Stimulated activated CD8-positive, alpha-beta memory T cell treated with anti-CD3 and anti-CD28 coated beads, Interleukin-7, amount 100 ng/mL, for 4 hours (primary cell): ENCODE results near the gene FAM90A1.
"Not testable (repeated sequence)": the region's sequence is repeated elsewhere in the genome, so short reads cannot be mapped to it uniquely, and the experiment has no call there.

ENCODE experiments used
- DNase-seq, 2 donors: peaks; one replicate each; pipeline ENCODE4 v3.0.0-alpha.2; 2020; ENCODE audit warnings: low read depth in 2 of 2

FAM90A1 gene, protein sequence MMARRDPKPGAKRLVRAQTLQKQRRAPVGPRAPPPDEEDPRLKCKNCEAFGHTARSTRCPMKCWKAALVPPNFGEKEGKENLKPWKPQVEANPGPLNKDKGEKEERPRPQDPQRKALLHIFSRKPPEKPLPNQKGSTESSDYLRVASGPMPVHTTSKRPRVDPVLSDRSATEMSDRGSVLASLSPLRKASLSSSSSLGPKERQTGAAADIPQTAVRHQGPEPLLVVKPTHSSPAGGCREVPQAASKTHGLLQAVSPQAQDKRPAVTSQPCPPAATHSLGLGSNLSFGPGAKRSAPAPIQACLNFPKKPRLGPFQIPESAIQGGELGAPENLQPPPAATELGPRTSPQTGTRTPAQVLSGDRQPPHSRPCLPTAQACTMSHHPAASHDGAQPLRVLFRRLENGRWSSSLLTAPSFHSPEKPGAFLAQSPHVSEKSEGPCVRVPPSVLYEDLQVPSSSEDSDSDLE

DNA sequence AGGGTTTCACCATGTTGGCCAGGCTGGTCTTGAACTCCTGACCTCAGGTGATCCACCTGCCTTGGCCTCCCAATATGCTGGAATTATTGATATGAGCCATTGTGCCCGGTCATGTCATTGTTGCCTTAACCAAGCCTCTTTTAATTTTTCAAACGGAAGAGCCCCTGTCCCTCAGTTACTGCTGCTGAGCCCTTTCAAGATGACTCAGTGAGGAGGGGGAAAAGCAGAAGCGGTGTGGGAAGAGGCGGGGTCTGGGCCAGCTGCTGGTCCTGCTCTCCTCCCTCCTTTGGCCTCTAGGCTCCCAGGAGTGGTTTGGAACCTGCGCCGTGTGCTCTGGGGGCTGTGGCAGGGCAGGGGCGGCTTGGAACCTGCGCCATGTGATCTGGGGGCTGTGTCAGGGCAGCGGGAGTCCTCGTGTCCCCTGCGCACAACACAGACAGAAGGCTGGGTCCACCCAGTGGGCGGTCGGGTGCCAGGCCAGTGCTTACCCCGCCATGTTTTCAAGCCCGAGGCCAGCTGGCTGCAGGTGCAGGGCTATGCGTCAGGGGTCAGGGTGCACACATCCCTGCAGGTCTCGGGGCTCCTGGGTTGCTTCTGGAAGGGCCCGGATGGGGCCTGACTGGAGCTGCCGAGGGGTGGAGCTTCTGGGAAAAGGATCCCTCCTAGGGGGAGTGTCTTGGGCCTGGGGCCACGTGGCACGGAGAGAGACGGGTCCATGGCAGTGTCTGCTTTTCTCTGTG lies at the start of gene FAM90A1:
FAM90A1 (minus strand) TSS at position 627 of the 740 bp plus-strand sequence. CDS start 2,786 bp downstream, outside the sequence.
- DNase-seq, result not testable (repeated sequence)

GRCh38 chr12:8276397-8276796 lies 49.0 kb upstream of the FAM90A1 start:
- not testable (repeated sequence) for DNase-seq

- DNase-seq, result not testable (repeated sequence)
Measured at GRCh38 chr12:8266706-8267105, 39.3 kb upstream of the FAM90A1 start.

GRCh38 chr12:8264236-8264635 lies 36.8 kb upstream of the FAM90A1 start:
- DNase-seq, result not testable (repeated sequence)

DNA sequence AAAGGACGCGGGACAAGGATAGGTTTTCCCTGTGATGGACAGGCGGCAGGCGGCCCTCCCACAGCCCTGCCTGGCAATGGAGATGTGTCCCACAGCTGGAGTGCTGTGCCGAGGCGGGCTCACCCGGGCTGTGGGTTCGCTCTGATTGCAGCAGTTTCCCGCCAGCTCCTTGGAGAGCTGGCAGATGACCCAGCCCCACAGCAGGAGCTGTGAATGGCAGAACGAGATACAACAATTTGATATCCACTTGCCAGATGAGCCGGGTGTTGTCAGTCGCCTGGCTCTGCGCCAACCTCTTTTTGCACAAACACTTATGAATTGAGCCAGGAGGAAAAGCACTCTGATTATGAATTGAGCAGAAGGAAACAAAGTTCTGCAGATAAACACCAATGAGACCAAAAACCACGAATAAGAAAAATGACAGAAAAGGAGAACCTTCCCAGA lies 33.7 kb upstream of the FAM90A1 start:
- DNase-seq, result not testable (repeated sequence)

GRCh38 chr12:8256356-8256755 lies 28.9 kb upstream of the FAM90A1 start:
- DNase-seq, result not testable (repeated sequence)

- DNase-seq, result not testable (repeated sequence)
Measured at GRCh38 chr12:8254705-8255104, 27.3 kb upstream of the FAM90A1 start.

GRCh38 chr12:8252056-8252818 lies 24.8 kb upstream of the FAM90A1 start:
- not testable (repeated sequence) for DNase-seq

- not testable (repeated sequence) for DNase-seq
Measured at GRCh38 chr12:8251616-8252015, 24.2 kb upstream of the FAM90A1 start.

DNA sequence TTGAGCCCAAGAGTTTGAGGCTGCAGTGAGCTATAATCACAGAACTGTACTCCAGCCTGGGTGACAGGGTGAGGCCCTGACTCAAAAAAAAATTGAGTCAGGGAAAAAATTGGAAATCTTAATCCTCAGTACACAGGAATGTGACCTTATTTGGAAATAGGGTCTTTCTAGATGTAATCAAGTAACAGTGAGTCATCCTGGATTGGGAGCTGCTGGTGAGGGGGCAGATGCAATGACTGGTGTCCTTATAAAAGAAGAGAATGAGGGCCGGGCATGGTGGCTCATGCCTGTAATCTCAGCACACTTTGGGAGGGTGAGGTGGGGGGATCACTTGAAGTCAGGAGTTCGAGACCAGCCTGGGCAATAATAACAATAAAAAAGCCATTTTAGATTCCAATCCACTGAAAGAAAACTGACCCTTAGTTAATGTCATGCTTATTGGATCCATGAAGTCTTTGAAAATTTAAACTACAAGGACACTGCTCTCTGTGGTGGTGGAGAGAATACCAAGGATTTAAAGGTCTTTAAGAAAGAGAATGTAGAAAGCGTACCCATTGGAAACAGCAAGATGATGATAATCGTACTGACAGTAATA lies 19.6 kb upstream of the FAM90A1 start:
- not testable (repeated sequence) for DNase-seq

DNA sequence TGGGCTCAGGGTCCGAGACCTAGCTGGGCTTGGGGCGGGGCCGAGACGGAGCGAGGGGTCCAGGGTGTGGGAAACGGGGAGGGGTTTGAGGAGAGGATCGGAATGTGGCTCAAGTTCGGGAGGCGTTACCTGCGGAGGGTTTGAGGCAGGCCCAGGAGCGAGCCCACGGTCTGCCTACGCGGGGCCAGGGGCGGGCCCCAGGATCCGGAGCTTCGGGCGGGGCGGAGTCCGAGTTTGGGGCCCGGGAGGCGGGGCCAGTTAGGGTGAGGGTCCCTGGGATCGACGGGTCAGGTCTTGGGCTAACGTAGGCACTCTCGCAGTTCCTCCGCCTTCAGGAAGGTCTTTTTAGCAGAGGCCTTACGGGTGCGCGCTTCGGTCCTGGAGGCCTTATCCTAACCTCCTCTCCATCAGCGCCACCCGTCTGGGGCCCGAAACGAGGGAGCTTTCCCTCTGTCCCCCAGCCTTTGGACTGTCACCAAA lies 16.3 kb upstream of the FAM90A1 start:
- peak in 1 of 2 donors; percentile 56 for DNase-seq

GRCh38 chr12:8242880-8243681 lies 15.7 kb upstream of the FAM90A1 start:
- DNase-seq, result peak; percentile 97 to 99

GRCh38 chr12:8242622-8242879 lies 15.1 kb upstream of the FAM90A1 start:
- not testable (repeated sequence) for DNase-seq

- not testable (repeated sequence) for DNase-seq
Measured at GRCh38 chr12:8241917-8242621, 14.7 kb upstream of the FAM90A1 start.

DNA sequence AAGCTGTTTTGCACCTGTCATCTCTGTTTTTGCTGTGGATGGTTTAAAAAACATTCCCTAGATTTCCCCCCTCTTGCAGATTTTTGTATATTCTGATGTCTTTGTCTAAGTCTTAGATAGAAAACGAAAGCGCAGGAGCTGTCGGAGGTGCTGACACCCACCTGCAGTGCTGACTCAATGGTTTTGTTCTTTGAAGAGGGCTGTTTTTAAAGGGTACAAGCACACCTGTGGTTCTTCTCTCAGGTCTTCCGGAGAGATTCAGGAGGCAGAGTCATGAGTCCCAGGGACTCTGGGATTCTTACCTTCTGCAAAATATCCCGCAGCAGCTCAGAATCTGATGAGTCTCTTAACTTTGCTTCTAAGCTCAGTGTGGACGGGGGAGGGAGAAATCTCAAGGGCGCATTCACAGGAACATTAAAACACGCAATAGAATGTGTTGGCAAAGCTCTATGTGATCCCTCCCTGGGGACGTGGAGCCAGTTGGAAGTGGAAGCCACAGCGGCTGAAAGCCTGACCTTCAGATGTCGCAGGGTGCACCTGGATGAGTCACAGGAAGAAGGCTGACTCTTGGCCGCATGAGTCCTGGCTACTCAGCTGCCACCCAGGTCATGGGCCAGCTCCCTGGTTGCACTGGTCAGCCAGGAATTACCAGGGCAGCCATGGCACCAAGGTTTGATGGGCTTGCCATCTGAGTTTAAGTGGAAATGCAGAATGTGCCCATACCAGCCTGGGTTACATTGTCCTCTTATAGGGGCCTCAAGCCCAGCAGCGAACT lies 13.1 kb upstream of the FAM90A1 start:
- DNase-seq, result not testable (repeated sequence)

GRCh38 chr12:8237031-8237430 lies 9.6 kb upstream of the FAM90A1 start:
- DNase-seq, result not testable (repeated sequence)

GRCh38 chr12:8235316-8236157 lies 8.1 kb upstream of the FAM90A1 start:
- not testable (repeated sequence) for DNase-seq

DNA sequence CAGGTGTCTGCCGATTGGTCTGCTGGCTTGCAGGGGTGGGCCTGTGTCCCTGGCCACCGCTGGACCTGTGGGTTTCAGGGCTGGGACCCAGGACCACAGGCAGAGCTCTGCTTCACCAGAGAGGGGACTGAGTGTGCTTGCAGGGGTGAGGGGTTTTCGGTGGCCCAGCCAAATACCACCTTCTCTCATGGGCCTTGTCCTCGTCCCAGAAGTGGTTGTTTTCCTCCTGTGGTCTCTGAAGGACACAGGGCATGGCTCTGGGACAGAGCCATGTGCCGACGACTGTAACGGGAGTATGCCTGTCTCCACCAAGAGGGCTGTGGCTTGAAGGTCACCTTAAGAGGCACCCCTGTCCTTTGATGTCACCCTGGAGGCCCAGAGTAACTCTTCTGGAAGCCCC lies 7.3 kb upstream of the FAM90A1 start:
- not testable (repeated sequence) for DNase-seq
